HG03469 (cell line): ENCODE measurements around the gene MPC1.
"Not testable (repeated sequence)": the region's sequence is repeated elsewhere in the genome, so short reads cannot be mapped to it uniquely, and the experiment has no call there.

ENCODE experiments used
- ATAC-seq: cut with Tn5 transposase; IDR thresholded peaks from one replicate; pipeline ENCODE4 v1.9.1; 2021; ENCODE audit warnings: mild to moderate bottlenecking, moderate library complexity, moderate number of reproducible peaks; ENCODE audit not compliant: unreplicated experiment

The MPC1 gene

DNA sequence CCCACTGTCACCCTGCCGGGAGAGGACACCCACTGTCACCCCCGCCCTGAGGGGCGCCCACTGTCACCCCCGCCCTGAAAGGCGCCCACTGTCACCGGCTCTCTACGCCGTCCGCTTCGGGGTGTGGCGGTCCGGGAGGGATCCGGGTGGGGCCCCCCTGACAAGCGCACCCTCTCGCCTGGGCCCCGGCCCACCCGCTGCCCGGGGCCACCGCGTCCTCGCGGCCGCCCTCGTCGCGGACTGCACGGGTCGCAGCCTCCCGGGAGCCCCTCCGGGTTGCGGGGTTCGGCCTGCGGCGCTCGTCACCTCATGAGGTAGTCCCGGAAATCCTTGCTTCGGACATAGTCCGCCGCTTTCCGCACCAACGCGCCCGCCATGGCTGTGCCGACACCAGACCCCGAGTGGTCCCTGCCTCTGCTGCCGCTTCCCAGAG lies 224 bp downstream of the MPC1 start:
- no peak for ATAC-seq

DNA sequence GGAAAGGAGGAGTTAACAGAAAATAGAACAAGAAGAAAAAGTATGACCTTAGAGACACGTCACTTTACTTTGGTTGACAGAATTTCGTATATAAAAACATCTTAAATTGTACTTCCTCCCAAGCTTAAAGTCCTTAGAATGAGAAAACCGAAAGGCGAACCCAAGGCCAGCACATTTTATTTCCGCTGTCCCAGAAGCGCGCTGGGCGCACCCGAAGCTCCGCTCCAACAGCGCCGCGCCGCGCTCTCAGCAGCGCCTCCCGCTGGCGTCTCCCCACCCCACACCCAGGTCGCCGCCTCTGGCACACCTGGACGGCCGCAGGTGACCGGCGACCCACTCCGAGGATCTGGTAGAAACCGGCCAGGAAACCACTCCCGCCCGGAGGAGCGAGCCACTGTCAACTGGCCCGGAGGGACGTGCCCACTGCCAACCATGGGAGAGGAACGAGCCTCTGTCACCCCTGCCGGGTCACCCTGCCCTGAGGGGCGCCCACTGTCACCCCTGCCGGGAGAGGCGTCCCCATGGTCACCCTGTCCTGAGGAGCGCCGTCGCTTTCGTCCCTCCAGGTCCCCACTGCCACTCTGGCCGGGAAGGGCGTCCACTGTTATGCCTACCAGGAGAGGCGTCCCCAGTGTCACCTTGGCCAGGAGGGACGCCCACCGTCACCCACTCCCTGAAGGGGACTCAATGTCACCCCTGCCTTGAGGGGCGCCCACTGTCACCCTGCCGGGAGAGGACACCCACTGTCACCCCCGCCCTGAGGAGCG lies 824 bp downstream of the MPC1 start:
- ATAC-seq: peak; percentile 30

DNA sequence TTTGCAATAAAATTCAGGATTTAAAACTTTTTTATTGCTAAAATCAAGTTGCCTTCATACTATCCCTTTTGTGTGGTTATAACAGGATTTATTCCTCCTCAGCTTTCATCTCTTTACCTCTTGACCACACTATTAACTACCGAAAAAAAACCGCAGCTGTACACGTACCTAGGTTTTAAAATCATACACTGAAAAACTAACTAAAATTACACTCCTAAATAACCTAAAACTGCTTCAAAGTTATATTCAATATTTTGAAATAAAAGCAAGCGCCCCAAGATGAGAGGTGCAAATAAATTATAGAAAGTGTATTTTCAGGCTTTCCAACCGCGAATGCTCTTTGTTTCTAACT lies 1.4 kb downstream of the MPC1 start:
- no peak for ATAC-seq

DNA sequence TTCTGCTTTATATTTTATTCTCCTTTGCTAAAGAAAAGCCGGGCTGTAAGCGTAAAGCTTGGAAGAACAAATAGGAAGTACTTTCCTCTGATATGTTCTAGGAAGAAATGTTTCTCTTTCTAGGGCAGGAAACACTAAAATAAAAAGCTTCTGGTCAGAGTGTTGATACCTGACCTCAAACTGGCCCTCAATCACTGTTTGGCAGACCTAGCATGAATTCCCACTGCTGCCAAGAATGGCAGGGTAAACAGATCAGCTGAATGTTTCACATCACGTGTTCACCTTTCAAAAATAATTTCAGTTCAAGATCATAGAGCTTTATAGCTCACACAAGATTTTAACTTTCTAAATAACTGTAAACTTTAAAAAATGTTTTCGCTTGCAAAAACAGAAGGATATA lies 2.9 kb downstream of the MPC1 start:
- no peak for ATAC-seq

DNA sequence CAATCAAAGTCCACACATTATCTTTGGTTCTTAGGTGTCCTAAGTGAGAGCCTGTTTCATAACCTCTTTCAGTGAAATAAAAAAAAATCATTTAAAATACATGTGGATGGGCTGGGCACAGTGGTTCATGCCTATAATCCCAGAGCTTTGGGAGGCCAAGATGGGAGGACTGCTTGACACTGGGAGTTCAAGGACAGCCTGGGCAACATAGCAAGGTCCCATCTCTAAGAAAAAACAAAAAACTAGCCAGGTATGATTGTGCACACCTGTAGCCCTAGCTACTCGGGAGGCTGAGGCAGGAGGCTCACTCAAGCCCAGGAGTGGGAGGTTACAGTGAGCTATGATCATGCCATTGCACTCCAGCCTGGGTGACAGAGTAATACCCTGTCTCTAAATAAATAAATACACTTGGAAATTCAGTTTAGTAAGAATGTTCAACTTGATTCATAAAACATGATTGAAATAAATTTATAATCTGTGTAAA lies 3.6 kb downstream of the MPC1 start:
- no peak for ATAC-seq

DNA sequence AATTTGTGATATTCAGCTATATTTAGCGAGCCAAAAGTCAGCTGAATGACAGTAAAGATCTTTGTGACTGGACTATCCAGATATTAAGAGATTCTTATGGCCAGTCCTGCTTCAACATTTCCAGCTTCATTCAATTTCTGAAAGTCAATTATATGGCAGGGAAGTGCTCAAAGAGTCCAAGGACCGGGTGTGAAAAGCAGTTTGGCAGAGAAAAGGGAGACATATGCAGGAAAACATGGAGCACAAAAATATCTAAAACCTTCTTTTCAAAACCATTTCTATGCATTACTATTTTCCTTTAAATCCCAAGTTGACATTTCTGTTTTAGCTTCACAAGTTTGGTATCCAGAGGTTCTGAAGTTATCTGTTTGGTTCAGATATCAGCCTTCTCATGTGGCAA lies 5.0 kb downstream of the MPC1 start:
- no peak for ATAC-seq

DNA sequence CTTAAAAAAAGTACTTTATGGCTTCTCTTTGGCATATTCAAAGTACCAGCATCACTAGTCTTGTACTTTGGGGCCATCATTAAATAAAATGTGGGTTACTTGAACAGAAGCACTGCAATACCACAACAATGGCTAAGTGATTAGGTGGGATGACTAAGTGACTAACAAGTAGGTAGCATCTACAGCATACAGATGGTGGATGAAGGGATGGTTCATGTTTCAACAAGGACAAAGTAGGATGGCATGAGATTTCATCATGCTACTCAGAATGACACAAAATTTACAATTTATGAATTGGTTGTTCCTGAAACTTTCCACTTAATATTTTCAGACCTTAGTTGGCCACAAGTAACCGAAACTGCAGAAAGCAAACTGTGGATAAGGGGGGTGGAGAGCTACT lies 7.7 kb downstream of the MPC1 start:
- no peak for ATAC-seq

DNA sequence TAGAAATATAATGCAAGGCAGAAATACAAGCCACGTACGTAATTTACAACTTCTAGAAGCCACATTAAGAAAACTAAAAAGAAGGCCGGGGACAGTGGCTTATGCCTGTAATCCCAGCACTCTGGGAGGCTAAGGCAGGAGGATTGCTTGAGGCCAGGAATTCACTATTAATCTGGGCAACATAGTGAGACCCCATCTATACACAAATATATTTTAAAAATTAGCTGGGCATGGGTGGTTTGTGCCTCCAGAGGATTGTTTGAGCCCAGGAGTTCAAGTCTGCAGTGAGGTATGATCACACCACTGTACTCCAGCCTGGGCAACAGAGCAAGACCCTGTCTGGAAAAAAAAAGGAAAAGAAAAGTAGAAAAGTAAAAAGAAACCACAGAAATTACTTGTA lies 12.3 kb downstream of the MPC1 start:
- no peak for ATAC-seq

DNA sequence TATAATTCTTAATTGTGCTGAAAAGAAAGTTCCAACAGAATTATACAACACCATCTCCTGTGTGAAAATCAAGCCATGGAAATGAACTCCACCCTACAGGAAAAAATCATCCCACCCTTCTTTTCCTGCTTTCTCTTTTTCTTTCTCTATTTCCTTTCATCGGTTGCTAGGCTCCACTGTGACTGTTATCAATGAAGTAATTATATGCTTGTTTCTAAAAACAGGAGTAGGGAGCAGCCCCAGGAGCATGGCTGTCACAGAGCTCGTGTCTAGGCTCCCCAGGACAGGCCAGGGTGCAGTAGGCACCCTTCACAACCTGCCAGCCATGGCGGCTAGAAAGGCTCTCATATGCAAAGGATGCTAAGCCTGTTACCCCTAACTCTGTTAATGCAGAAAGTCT lies 13.0 kb downstream of the MPC1 start:
- ATAC-seq: no peak

DNA sequence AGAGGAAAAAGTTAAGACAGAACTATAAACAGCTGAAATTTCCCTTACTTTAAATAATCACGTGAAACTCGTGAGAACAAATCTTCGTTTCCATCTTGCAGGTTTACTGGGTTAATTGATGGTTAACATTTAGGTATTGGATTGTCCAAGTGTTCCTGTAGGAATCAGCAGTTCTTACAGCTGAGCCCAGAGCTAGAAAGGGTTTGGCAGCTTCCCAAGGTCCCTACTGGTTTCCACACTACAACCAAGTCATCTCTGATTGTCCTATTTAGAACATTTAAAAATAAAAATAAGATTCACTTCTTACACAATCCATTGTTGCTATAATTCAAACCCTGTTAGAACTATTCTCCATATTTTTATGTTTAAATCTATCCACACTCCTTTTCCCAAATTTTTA lies 15.8 kb downstream of the MPC1 start:
- ATAC-seq: no peak

DNA sequence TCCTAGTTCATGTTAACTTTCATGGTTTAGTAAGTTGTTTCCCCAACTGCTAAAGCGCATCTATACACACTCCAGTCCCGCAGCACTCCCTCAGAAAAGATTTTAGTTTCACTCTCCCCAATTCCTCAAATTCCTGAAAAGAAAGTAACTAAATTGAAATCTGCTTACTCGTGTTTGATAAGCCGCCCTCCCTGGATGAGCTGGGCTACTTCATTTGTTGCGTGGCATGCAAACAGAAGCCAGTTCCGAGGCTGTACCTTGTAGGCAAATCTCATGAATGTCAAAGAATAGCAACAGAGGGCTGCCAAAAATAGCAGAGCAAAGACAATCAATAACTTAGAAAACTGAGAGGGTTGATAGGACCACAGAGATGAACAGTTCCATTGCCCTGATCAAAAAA lies 16.9 kb downstream of the MPC1 start:
- ATAC-seq: no peak

DNA sequence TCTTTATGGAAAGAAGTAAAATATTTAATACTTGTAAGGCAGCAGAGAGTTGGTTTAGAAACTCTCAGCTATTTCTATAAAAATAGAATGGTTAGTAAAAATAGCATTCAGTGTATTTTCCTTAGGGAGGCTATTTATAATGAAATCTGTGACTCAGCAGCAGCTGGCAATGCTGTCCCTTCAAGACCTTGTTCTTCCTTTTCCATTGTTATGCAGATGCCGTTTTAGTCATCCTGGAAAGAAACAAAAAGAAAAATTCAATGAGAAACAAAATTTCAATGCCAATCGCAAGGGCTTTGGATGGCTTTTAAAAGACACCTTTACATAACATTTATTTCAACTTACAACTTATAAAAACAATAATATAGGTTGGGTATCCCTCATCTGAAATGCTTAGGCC lies 17.5 kb downstream of the MPC1 start:
- ATAC-seq: no peak

DNA sequence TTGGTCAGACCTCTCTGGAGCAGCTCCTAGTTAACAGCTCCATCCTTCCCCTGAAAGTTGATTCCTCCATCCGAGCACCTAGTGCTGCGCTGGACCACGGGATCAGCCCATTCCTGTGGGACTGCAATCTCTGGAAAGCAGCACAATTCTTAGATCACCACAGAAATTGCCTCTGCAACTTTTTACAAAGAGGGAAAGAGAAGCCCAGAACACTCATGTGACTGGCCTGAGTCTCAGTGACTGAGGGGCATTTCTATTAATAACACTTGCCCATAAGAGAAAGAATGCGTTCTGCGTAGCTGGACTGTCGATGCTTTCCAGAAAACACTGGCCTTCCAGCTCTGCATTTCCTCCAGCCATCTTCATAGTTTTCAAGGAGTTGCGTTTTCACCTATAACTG lies 18.3 kb downstream of the MPC1 start:
- no peak for ATAC-seq

DNA sequence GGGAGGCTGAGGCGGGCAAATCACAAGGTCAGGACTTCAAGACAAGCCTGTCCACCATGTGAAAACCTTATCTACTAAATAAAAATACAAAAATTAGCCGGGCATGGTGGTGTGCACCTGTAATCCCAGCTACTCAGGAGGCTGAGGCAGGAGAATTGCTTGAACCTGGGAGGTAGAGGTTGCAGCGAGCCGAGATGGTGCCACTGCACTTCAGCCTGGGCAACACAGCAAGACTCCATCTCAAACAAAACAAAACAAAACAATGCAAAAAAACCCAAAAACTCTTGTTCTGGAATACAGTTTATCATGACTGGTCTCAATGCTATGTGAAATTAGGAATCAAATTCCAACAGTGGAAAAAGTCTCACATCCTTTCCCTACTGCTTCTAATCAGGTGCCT lies 20.3 kb downstream of the MPC1 start:
- ATAC-seq: not testable (repeated sequence)

DNA sequence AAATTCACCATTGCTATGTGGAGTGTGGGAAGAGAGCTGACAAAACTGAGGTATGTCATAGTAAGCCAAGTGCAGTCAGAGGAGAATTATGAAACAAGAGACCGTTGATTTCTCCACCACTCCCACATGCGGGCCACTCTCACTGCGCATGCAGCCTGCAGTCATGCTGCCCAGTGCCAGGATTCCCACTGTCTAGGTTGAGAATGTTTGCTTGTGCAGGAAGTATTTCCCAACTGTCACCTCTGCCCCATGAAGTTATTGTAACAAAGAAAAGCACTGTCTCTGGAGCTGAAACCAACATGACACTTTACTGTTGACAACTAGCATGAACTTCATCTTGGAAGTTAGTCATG lies 21.7 kb downstream of the MPC1 start:
- ATAC-seq: no peak

DNA sequence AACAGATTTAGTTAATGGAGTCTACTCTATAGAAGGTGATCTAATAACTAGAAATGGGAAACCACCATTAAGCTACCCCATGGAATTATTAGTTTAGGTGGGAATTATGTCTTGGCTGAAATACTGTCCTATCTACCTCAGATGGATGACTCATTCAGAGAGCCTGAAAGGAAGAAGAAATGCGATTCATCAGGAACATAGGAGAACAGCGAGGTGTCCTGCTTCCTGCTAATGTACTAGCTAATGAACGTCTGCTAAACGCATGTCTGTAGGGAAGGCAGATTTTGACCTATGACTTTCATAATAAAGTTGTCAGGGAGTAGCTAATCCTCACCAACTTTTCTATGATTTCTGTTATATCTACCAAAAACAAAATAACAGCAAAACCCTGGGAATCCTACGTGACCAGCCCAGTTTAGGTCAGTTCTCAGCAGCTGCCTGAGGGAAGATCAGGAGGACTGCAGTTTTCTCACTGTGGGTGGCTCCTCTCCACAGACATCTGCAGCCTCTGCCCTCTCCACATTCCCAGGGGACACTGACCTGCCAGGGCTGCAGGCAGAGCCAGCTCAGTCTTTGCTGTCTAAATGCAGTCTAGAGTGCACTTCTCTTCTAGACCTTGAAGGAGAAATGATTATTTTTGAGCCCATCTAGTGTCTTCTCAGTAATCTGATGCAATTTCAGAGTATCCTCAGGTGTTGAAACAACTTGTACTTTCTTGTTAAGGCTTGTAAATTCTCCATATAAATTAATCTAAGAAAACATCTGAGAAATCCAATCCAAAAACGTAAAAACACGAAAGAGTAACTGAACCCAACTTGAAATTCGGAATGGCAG lies 22.3 kb downstream of the MPC1 start:
- ATAC-seq: no peak

DNA sequence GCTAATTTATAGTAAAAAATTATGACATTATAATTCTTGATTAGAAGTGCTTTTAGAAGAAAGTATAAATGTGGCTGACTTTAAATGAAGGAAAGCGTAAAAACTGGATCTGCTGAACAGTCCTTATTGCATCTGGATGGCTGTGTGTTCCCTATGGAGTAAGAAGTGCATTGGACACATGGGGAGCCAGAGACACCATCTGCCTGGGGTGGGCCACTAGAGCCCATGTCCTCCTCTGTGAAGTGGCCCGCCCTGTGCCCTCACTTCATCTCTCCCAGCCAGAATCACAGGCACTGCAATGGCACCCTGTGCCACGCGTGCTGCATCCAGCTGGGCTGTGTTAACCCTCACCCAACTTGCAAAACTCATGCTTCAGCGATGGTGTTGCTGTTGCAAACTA lies 27.2 kb downstream of the MPC1 start:
- ATAC-seq: no peak

DNA sequence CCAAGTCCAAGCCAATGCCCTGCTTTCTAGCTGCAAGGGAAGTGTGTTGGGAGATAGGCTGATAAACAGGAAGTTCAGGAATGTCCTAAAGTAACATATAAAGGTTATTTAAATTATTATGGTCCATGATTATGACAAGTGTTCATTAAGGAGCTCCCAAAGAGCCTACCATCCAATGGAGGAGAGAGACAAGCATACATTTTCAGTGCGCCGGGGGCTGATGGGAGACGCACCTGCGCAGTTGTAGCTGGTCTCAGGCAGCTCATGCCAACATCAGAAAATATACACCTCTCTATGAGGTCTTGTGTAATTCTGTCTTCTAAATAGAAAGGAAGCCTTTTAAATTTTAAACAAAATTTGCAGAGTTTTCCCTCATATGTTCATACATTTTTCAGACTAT lies 27.8 kb downstream of the MPC1 start:
- no peak for ATAC-seq

DNA sequence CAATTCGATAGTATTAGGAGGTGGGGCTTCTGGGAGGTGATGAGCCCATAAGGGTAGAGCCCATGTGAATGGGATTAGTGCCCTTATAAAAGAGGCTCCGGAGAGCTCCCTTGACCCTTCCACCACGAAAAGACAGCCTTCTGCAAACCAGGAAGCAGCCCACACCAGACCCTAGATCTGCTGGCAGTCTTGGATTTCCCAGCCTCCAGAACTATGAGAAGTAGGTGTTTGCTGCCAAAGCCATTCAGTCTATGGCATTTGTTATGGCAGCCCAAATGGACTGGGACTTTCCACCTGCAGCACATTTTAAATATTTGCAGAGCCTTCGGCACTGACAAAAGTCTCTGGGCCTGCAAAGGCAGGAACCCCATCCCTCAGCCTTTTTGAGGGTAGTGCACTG lies 28.6 kb downstream of the MPC1 start:
- no peak for ATAC-seq

DNA sequence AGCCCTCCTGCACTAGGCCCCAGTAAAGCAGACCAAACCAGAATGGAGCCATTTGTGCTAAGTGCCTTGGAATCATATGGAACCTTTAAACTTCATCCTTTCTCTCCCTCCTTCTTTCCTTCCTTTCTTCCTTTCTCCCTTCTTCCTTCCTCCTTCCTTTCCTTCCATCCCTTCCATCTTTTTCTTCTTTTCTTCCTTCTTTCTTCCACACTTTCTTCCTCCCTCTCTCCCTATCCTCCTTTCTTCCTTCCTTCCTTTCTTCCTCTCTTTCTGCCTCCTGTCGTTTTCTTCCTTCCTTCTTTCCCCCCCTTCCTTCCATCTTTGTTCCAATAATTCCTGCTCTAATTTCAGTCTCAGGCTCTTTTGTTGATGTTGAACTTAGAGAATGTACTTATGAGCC lies 29.2 kb downstream of the MPC1 start:
- no peak for ATAC-seq

DNA sequence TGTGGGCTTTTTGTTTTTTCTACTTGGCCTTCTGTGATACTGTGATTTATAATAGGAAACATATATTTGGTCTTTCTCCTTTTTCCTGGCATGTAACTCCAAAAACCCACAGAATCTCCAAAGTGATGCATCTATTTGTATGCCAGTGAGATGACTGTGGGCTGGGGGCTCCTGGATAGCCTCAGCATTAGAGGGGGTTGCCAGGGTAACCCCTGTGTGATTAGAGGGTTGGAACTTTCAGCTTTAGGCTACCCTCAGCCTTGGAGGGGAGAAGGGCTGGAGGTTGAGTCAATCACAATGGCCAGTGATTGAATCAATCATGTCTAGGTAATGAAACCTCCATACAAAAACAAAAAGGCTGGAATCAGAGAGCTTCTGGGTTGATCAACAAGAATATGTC lies 29.8 kb downstream of the MPC1 start:
- ATAC-seq: no peak

DNA sequence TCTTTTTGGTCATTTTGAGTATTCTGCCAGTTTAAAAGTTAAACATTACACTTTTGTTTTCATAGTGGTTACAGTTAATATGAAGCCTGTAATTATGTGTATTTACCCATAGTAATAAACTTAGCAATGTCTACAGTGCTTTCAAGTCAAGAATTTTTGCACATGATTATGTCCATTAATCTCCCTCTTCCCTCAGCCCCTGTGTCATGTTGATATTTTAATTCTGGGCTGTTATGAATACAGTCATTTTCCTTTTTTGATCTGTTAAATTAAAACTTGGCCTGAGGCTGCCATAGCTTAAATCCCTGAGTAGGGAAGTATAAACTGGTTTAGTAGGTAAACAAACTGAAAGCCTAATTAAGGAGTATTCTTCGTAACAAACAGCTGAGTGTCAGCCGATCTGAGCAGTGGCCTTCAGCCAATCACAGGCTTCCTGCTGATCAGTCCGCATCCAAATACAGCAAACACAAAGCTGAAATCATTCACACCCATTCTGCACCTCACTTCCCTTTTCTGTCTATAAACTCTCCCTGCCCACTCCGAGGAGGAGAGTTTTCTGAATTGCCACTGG lies 30.9 kb downstream of the MPC1 start:
- peak; percentile 88 for ATAC-seq
